PC-9 (cell line): ENCODE results near the gene HSP90AB1. TPM values are rescaled to one million over a fixed set of nuclear protein-coding genes. Genes with fewer than 3 reads are reported as not detected.

ENCODE experiments used
- BruUV-seq: library from RNA; stranded (reverse); fragments of 400-500 nt; replicated peaks from 2 replicates; lab custom pipeline; 2021; lab: Mats Ljungman, UMichigan
- CTCF ChIA-PET: fragments of 300-600 bp; sonication (Branson Sonifier 250); formaldehyde crosslinking; loops from one replicate; lab custom pipeline; 2022; ENCODE audit warnings: antibody characterized with exemption; lab: Charles Lee
- POLR2A ChIA-PET: fragments of 300-600 bp; sonication (Branson Sonifier 250); formaldehyde crosslinking; loops from one replicate; lab custom pipeline; 2022; ENCODE audit warnings: antibody characterized with exemption; ENCODE audit not compliant: unreplicated experiment; lab: Charles Lee
- DNase-seq, 2 experiments: peaks; one replicate each; pipeline versions ENCODE4 v3.0.0 to v3.0.0-alpha.2; 2015 to 2022; ENCODE audit warnings: mixed read lengths in 1 of 2
- H2AFZ ChIP-seq: fragments of 200-600 bp; sonication (generic); 2 replicates; pipeline ENCODE4 v1.8.1; 2017; ENCODE audit warnings: antibody characterized with exemption
- H3F3A ChIP-seq: fragments of 200-600 bp; sonication (generic); 2 replicates; pipeline ENCODE4 v1.8.1; 2017; ENCODE audit warnings: antibody characterized with exemption, mild to moderate bottlenecking, low read depth; ENCODE audit not compliant: insufficient read depth
- H3K27ac ChIP-seq: fragments of 200-600 bp; sonication (generic); 2 replicates; pipeline ENCODE4 v1.6.1; 2016; ENCODE audit warnings: mixed run types
- H3K27me3 ChIP-seq: fragments of 200-600 bp; sonication (generic); 2 replicates; pipeline ENCODE4 v1.6.1; 2016; ENCODE audit warnings: low read depth, mixed run types; ENCODE audit not compliant: insufficient read depth
- H3K36me3 ChIP-seq: fragments of 200-600 bp; sonication (generic); 2 replicates; pipeline ENCODE4 v1.6.1; 2016; ENCODE audit warnings: low read depth, mixed run types
- H3K4me1 ChIP-seq: fragments of 200-600 bp; sonication (generic); replicated peaks from 2 replicates; pipeline ENCODE4 v1.6.1; 2016; ENCODE audit warnings: mixed run types; ENCODE audit not compliant: insufficient read depth
- H3K4me2 ChIP-seq: fragments of 200-600 bp; sonication (generic); 2 replicates; pipeline ENCODE4 v1.6.1; 2017; ENCODE audit warnings: mixed run types
- H3K4me3 ChIP-seq: fragments of 200-600 bp; sonication (generic); 2 replicates; pipeline ENCODE4 v1.6.1; 2016; ENCODE audit warnings: mixed run types
- H3K79me2 ChIP-seq: fragments of 200-600 bp; sonication (generic); 2 replicates; pipeline ENCODE4 v1.6.1; 2017; ENCODE audit warnings: low read depth, mixed run types
- H3K9me2 ChIP-seq: fragments of 200-600 bp; sonication (generic); 2 replicates; pipeline ENCODE4 v1.8.1; 2017; ENCODE audit warnings: mild to moderate bottlenecking; ENCODE audit not compliant: insufficient read depth
- H3K9me3 ChIP-seq: fragments of 200-600 bp; sonication (generic); 2 replicates; pipeline ENCODE4 v1.8.1; 2016; ENCODE audit warnings: low read depth; ENCODE audit not compliant: insufficient read depth
- H4K20me1 ChIP-seq: fragments of 200-600 bp; sonication (generic); 2 replicates; pipeline ENCODE4 v1.8.1; 2017; ENCODE audit not compliant: insufficient read depth
- EZH2 ChIP-seq: fragments of 200-600 bp; sonication (generic); IDR thresholded peaks from 2 replicates; pipeline ENCODE4 v1.8.0; 2017; ENCODE audit warnings: antibody characterized with exemption, low read depth
- intact Hi-C: fragments of 100-400 bp; cut with micrococcal nuclease; formaldehyde crosslinking; loops from one replicate; pipeline ENCODE4 v1.10.0; 2022; ENCODE audit not compliant: unreplicated experiment
- total RNA-seq: library from RNA; stranded (reverse); gene quantifications from 2 replicates; pipeline ENCODE4 v1.2.3, GENCODE V29; 2021
- TF ChIP-seq, protein P1 (sequence below): fragments of 200-600 bp; sonication (generic); conservative IDR thresholded peaks from 2 replicates; pipeline ENCODE4 v1.6.1; 2017; ENCODE audit warnings: mixed run types, antibody characterized with exemption, mild to moderate bottlenecking, moderate library complexity

Gene HSP90AB1
- total RNA-seq, 1 experiment from 2014 or later = 1,136 TPM

- H4K20me1 ChIP-seq = no peaks in the 10 kb centered on the region; the same call in 1 of the 2 replicates
- no peaks in the 10 kb centered on the region for H3K36me3 ChIP-seq
- POLR2A ChIA-PET = interaction anchor here (0.6 kb wide), 1 partner anchor 49 kb away, joined by 3 read pairs; no protein-coding TSS in a partner anchor
- no peak for TF ChIP-seq EZH2
- H3K4me2 ChIP-seq = peak overlapping the region; percentile 100
- H3K4me3 ChIP-seq = peak overlapping the region; percentile 89; the same call in 1 of the 2 replicates
- H3K27me3 ChIP-seq = no peaks in the 10 kb centered on the region
- DNase-seq = peak in 1 of 2 experiments; percentile 32
- H3K9me2 ChIP-seq = no peaks in the 10 kb centered on the region
- intact Hi-C loops = no loop called here
- no peak overlapping the region for H3K27ac ChIP-seq
- CTCF ChIA-PET = no interaction called here
- peaks cover 21% of the 10 kb centered on the region for H3K4me1 ChIP-seq
- H3K9me3 ChIP-seq = no peaks in the 10 kb centered on the region
- H3F3A ChIP-seq = peaks cover 6% of the 10 kb centered on the region; the same call in 1 of the 2 replicates
- no TSS peak for BruUV-seq
- H2AFZ ChIP-seq = no peak overlapping the region
- peaks cover 26% of the 10 kb centered on the region for H3K79me2 ChIP-seq
Observed at GRCh38 chr6:44263354-44264100, 16.6 kb downstream of the HSP90AB1 start.

GRCh38 chr6:44264154-44265006 lies 17.5 kb downstream of the HSP90AB1 start:
- Histone ChIP-seq H3K27me3 (no peaks in the 10 kb centered on the region; the same call in 1 of the 2 replicates), H4K20me1 (no peaks in the 10 kb centered on the region; the same call in 1 of the 2 replicates), H3K4me1 (peaks cover 21% of the 10 kb centered on the region), H3K9me3 (no peaks in the 10 kb centered on the region), H3F3A (peaks cover 11% of the 10 kb centered on the region; the same call in 1 of the 2 replicates), H3K9me2 (no peaks in the 10 kb centered on the region), H3K36me3 (no peaks in the 10 kb centered on the region), H3K4me3 (peak overlapping the region; percentile 89), H3K79me2 (peaks cover 26% of the 10 kb centered on the region), H2AFZ (peak overlapping the region; percentile 91), H3K4me2 (peak overlapping the region; percentile 100), H3K27ac (no peak overlapping the region)
- BruUV-seq = no TSS peak
- DNase-seq = no peak
- CTCF ChIA-PET = interaction anchor here (0.7 kb wide), 1 partner anchor 1382 kb away, joined by 3 read pairs; no protein-coding TSS in a partner anchor
- intact Hi-C loops = loop anchor here (1.0 to 5.0 kb wide), 3 partner anchors 123 to 193 kb away; partner anchors contain the start of gene CDC5L
- TF ChIP-seq, protein P1, sequence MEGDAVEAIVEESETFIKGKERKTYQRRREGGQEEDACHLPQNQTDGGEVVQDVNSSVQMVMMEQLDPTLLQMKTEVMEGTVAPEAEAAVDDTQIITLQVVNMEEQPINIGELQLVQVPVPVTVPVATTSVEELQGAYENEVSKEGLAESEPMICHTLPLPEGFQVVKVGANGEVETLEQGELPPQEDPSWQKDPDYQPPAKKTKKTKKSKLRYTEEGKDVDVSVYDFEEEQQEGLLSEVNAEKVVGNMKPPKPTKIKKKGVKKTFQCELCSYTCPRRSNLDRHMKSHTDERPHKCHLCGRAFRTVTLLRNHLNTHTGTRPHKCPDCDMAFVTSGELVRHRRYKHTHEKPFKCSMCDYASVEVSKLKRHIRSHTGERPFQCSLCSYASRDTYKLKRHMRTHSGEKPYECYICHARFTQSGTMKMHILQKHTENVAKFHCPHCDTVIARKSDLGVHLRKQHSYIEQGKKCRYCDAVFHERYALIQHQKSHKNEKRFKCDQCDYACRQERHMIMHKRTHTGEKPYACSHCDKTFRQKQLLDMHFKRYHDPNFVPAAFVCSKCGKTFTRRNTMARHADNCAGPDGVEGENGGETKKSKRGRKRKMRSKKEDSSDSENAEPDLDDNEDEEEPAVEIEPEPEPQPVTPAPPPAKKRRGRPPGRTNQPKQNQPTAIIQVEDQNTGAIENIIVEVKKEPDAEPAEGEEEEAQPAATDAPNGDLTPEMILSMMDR = no peak
- no peak for TF ChIP-seq EZH2
- POLR2A ChIA-PET = interaction anchor here (0.6 to 0.9 kb wide), 4 partner anchors 9 to 48 kb away, joined by 3 to 11 read pairs (median 4); no protein-coding TSS in a partner anchor

DNA sequence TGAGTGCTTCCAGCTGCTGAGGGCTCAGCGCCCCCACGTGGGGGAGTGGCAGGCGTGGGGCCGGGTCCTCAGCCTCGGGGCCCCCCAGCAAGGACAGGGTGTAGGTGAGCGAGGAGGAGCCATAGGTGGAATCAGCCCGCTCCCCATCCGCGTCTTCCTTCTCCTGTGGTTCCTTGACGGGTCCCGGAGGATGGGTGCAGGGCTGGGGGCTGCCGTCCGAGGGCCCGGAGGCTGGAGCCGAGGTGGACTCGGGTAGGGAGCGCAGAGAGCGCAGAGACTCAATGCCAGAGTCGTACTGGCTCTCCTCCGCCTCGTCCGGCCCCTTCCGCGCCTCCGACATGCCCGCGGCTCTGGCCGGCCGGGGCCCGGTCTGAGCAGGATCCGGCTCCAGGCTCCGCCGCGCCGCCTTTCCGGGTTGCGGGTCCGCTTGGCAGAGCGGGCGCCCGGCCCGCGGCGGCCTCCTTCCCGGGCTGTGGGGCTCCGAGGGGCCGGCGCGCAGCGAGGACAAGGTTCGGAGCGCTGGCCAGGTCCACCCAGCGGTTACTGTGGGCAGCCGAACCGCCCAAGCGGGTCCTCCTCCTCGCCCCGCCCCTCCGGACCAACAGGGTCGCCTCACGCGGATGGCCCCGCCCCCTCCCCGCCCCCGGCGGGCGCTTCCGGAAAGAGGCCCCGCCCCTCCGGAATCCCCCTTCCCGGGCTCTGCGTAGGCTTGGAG lies 18.3 kb downstream of the HSP90AB1 start, which contains the start of gene NFKBIE:
Gene NFKBIE (minus strand): TSS at position 545 of the 715 bp plus-strand sequence. CDS start 205 bp downstream, at position 340.
- H2AFZ ChIP-seq = peak within 1 kb of the TSS; percentile 91
- no peak within 1 kb of the TSS for H3K27ac ChIP-seq
- peaks cover 21% of the 10 kb centered on the region for H3K4me1 ChIP-seq
- peak within 1 kb of the TSS; percentile 100 for H3K4me2 ChIP-seq
- H3K4me3 ChIP-seq = peak within 1 kb of the TSS; percentile 89
- peak; percentile 63 to 90 for DNase-seq
- peaks cover 26% of the 10 kb centered on the region for H3K79me2 ChIP-seq
- intact Hi-C loops = loop anchor here (1.0 to 5.0 kb wide), 3 partner anchors 122 to 192 kb away; partner anchors contain the start of gene CDC5L
- no peaks in the 10 kb centered on the region for H3K9me3 ChIP-seq
- TSS peak; percentile 61 for BruUV-seq
- H3F3A ChIP-seq = peaks cover 18% of the 10 kb centered on the region; the same call in 1 of the 2 replicates
- ChIA-PET POLR2A (interaction anchor here (0.6 to 0.9 kb wide), 3 partner anchors 10 to 36 kb away, joined by 3 to 11 read pairs (median 4); no protein-coding TSS in a partner anchor), CTCF (interaction anchor here (0.7 kb wide), 1 partner anchor 1383 kb away, joined by 3 read pairs; no protein-coding TSS in a partner anchor)
- TF ChIP-seq EZH2 = no peak
- TF ChIP-seq, protein P1 = peak; percentile 39; the same call in 1 of the 2 replicates
- no peaks in the 10 kb centered on the region; the same call in 1 of the 2 replicates for H4K20me1 ChIP-seq
- no peaks in the 10 kb centered on the region for H3K9me2 ChIP-seq
- no peaks in the 10 kb centered on the region for H3K36me3 ChIP-seq
- no peaks in the 10 kb centered on the region; the same call in 1 of the 2 replicates for H3K27me3 ChIP-seq
